Stimulated activated CD8-positive, alpha-beta memory T cell treated with anti-CD3 and anti-CD28 coated beads, Interleukin-7, amount 100 ng/mL, for 24 hours (primary cell): Measurements from ENCODE around the gene ADRA1B.

Experiments used
- DNase-seq: peaks from one replicate; pipeline ENCODE4 v3.0.0-alpha.2; 2020; ENCODE audit warnings: low read depth

The ADRA1B gene

GRCh38 chr5:160018945-160019625, 102.8 kb downstream of the ADRA1B start:
- DNase-seq: no peak

- no peak for DNase-seq
Observed at GRCh38 chr5:160020266-160020770, 104.0 kb downstream of the ADRA1B start.

- DNase-seq: no peak
Observed at GRCh38 chr5:160020964-160021363, 104.7 kb downstream of the ADRA1B start.

- no peak for DNase-seq
Observed at GRCh38 chr5:160021831-160022446, 105.7 kb downstream of the ADRA1B start.
